Hindlimb muscle (tissue), 1 donor: ENCODE data around the gene C17orf67. TPM values are rescaled to one million over a fixed set of nuclear protein-coding genes. Genes with fewer than 3 reads are reported as not detected.
"Not testable (repeated sequence)": the region's sequence is repeated elsewhere in the genome, so short reads cannot be mapped to it uniquely, and the experiment has no call there.

Source experiments
- DNase-seq: peaks from one replicate; pipeline ENCODE4 v3.0.0-alpha.2; 2013
- polyA plus RNA-seq: library from polyadenylated mRNA; unstranded; fragments of 120-200 nt; gene quantifications from one replicate; pipeline ENCODE4 v1.2.1, GENCODE V29; 2013; ENCODE audit not compliant: insufficient read length

C17orf67 gene
- polyA plus RNA-seq, 1 donor, result 2.3 TPM

DNA sequence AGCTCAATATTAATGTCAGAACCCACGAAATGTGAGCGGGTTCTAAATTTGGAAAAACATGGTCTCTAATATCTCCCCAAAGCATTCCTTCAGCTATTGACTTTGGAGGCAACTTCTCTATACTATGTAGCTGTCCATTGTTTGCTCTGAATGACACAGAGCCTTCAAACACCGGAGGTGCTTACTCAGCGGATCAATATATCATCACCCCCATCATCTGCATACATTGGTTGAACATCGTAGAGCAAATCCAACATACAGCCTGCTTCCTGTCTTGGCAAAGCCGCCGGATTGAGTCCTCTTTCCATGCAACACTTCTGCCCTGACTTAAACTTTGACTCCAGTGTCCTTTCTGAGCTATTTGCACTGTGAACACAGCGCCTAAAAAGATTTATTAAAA is 61.3 kb downstream of the C17orf67 start:
- no peak for DNase-seq

DNA sequence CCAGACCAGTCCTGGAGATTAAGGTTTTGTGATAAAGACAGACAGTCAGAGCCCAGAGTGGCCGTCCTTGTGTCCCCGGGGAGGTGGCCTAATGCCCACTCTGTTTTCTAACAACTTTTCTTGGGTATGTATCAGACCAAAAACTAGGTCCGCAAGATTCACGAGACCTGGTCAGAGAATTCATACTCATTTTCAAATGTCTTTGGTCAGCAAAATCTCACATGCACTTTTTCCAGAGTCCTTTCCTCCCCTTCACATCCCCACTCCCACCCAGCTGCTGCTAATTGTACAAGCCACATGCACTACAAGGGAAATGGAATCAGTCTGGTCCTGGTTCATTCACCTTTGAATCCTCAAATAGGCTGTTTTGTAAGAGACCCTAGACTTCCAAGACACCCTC is 61.7 kb downstream of the C17orf67 start:
- no peak for DNase-seq

DNA sequence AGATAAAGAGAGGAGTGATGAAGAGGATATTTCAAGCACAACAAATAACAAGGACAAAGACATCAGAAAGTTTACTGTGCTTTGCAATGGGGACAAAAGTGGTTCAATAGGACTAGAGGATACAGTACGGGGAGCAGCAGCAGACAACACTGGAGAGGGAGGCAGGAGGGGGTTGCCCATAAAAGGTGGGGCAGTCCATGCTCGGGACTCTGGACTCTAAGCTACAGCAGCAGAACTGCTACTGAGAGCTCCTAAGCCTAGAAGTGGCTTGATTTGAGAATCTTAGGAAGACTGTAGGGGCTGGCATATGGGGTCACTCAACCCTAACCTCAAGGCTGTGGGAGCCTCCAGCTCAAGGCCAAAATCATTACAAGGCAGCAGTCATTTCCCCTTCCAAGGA is 62.2 kb downstream of the C17orf67 start:
- no peak for DNase-seq

DNA sequence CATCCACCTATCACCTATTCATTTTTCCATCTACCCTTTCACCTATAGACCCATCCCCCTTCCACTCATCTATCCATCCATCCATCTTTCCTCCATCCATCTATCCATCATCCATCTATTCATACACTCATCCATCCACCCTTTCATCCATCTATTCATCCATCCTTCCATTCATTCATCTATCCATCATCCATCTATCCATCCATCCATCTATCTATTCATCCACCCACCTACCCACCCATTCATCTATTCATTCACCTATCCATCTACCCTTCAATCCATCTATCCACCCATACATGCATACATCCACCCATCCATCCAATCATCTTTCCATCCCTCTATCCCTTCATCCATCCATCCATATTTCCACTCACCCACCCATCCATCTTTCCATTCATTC is 63.3 kb downstream of the C17orf67 start:
- DNase-seq, result no peak

DNA sequence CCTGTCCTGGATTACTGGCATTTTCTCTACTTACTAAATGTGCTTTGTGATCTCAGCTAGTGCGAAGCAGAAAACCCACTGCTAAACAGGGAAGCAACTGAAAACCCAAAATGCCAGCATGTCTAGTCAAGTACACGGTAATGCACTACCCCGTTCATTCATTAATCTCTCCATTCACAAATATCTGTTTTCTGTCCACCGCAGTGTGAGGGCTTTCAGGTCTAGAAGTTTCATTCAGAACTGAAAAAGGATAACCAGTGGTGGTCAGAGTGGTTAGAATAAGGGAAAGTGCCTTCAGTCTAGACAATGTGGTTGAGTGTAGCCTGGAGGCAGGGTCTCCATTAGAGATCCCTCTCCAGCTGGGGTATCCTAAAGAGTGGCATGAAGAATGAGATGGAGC is 68.3 kb downstream of the C17orf67 start:
- DNase-seq, result no peak

DNA sequence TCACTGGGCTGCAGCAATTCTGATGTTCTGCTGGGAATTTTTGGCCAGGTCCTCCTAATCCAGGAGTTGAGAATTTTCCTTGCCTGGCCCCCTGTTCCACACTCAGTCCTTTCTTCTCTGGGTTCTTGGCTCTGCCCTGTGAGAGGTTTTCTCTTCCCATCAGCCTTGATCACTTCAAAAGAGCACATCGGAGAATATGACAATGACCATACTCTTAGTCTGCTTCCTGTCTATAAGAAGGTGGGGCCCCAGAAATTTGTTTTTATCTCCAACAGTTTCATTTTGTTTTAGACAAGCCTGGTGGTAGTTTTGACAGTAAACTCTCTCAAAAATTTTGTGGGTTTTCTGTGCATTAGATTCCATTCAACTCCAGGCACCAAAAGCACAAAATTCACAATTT is 70.7 kb downstream of the C17orf67 start:
- no peak for DNase-seq

DNA sequence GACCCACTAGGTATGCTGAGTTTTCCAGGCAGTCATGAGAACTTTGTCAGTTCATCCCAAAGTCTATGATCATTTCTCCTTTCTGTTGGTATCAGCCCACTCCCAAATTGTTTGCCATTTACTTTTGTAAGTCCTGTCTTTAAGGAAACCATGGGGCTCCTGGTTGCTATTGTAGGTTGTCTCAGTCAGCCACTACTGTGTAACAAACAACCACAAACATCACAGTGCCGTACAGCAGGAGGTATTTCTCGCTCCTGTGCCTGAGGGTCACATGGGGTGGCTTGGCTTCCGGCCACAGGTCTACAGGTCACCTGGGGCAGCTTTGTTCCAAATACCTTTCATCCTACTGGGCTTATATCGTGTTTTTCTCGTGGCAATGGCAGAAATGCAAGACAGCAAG is 71.6 kb downstream of the C17orf67 start:
- DNase-seq, result no peak

DNA sequence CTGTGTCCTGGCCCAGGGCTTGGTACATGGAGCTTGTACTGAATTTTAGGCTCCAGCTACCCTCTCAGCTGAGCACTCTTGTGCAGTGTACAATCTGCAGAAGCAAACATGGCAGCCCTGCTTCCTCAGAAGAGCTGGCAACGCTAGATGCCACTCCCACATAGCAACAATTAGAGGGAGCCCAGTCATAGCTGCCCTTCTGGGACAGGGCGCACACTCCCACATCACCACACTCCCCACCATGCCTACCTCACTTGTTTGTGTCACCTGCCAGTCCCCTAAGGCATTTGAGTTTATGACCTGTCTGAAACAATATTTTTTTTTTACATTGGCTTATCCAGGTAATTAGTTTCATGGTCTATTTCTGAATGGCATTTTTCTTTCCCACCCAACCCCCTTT is 72.3 kb downstream of the C17orf67 start:
- DNase-seq, result no peak

DNA sequence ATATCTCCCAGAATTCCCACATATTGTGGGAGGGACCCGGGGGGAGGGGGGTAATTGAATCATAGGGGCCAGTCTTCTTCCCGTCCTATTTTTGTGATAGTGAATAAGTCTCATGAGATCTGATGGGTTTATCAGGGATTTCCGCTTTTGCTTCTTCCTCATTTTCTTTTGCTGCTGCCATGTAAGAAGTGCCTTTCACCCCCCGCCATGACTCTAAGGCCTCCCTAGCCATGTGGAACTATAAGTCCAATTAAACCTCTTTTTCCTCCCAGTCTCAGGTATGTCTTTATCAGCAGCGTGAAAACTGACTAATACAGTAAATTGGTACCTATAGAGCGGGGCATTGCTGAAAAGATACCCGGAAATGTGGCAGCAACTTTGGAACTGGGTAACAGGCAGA is 76.1 kb downstream of the C17orf67 start:
- DNase-seq, result not testable (repeated sequence)

DNA sequence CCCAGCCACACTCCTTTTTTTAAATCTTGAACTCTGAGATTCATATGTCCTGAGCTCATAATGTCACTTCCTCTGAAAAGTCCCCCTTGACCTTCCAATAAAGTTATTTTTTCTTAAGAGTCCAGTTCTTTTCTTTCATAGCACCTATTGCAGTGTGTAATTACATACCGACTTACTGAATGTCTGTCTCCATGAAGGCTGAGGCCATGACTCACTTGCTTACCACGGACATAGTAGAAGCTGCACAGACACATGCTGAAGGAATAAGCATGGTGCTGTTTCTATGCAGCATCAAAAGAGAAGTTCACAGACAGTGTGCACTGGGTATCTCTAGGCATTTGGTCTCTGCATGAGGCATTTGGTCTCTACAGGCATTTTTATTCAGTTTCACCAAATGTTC is 77.2 kb downstream of the C17orf67 start:
- DNase-seq, result no peak

DNA sequence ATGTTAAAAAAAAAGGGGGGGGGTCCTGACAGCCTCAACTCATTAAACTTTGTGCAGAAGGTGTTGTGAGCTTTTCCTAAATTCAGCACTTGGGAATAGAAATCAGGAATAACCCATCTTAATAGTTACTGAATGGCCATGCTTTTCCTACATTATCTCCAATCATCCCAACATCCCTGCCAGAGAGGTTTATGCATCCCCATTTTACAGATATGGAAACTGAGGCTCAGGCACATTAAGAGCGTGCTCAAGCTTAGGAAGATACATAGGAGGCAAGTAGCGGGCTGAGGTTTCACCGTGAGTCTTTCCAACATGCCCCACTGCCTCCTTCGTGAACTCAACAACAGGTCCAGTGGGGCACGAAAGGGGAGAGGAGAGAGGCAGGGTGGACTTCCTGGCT is 78.4 kb downstream of the C17orf67 start:
- no peak for DNase-seq

DNA sequence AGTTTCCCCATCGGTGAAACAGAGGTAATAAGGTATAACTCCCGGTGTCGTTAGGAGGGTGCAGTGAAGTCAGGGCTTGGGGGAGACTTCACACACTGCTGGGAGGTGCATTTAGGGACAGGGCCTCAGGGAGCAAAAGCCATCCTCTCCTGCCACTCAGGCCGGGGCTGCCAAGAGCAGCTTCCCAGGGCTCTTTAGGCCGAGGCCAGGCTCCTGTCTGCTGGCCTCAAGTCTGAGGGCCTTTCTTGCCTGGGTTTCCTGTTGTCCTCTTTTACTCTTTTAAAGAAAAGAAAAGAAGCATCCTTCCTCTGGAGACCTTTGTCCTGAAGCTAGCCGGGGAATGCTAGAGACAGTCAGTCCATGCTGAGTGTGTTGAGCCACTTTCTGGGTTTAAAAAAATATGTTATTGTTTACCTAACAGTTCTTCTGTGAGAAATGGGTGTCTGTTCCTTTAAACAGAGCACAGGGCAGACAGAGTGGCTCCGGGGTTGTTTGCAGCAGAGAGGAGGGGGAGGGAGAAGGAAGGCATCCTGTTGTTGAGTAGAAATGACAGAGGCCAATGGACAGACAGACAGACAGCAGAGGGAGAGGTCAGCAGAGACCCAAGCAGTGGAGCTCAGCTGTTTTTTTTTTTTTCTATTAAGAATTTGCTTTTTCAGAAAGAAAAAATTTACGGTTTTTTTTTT is 79.1 kb downstream of the C17orf67 start:
- DNase-seq, result no peak

DNA sequence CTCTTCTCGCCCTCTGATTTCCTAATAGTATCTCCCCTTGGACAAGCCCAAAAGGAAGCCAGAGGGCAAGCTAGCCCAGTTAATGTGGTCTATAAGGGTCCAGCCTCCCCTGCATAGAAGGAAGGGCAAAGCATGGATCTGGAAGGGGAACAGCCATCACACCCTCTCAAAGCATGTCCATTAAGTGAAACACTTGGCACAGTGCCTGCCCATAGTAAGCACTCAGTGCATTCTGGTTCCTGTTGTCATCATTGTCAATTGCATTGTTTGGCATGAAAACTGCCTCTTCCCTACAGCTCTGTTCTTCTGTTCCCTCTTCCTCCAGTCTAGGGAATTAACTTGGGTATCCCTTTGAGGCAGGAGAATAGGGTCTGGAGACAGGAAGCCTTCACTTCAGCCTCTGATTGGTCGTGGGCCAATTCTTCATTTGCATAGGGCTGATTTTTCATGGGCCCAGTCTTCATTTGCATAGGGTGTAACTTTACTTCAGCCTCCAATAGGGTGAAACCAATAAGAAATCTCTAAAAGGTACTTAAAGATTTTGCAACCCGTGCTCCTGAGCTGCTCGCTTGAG is 81.4 kb downstream of the C17orf67 start:
- DNase-seq, result no peak

DNA sequence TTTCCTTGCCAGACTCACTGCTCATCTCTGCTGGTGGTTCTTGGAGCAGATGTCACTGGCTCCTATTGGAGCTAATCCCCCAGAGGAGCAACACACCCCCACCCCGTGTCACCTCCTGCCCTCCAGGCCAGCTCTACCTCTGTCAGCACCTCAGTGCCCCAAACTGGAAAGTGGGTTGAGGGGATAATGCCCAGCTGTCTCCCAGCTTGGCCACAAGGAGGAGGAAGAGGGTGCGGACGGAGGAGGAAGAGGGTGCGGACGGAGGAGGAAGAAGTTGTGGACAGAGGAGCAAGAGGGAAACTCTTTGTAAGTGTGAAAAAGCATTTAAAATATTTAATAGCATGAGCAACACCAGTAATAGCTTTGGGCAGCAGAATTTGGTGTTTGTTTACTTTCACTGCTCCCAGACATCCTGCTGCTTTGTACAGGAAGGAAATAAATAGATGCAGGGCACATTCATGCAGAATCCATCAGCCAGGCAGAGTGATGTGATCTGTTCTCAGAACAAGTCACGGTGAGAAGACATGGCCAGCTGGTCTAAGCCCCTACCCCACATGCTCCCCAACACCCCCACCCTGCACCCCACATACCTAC is 82.5 kb downstream of the C17orf67 start:
- no peak for DNase-seq

DNA sequence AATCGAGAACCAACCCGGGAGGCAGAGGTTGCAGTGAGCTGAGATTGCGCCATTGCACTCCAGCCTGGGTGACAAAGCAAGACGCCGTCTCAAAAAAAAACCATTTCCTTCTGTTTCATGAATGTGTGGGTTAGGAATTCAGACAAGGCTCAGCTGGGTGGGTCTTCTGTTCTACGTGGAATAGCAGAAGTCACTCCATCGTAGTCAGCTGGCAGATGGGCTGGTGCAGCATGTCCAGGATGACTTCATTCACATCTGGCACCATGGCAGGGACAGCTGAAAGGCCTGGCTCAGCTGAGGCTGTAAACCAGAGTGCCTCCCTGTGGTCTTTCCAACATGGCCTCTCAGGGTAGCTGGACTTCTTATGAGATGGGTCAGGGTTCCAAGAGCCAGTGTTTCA is 89.0 kb downstream of the C17orf67 start:
- DNase-seq, result no peak

DNA sequence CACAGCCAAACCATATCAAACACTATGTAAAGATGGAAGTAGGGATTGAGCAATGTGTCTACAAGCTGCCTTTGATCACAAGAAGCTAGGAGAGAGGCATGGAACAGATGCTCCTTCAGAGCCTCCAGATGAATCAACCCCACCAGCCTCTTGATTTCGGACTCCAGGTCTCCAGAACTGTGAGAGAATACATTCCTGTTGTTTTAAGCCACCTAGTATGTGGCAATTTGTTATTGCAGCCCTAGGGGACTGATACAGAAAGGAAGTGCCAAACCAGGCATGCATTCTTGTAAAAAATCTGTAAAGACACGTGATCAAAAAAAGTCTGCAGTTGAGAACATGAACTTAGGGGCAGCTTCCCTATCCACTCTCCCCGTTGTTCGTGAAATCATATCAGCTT is 91.1 kb downstream of the C17orf67 start:
- no peak for DNase-seq

Other genes starting within 250 kb of the C17orf67 start
- 6.3 TPM for gene NOG, start 240.2 kb downstream of the C17orf67 start, polyA plus RNA-seq
- 6.2 TPM for gene DGKE, start 231 bp upstream of the C17orf67 start, polyA plus RNA-seq
- 14.6 TPM for gene TRIM25, start 80.1 kb upstream of the C17orf67 start, polyA plus RNA-seq
- 16.6 TPM for gene COIL, start 127.1 kb upstream of the C17orf67 start, polyA plus RNA-seq
- gene SCPEP1, start 144.2 kb upstream of the C17orf67 start, polyA plus RNA-seq, result 11.4 TPM